Neutrophil (primary cell): ENCODE results near the gene NHERF2.

Experiments used
- H3K27ac ChIP-seq: fragments of 200-600 bp; sonication (generic); 2 replicates; pipeline ENCODE4 v1.5.1; 2016; ENCODE audit warnings: mild to moderate bottlenecking, moderate library complexity
- H3K27me3 ChIP-seq: fragments of 200-600 bp; sonication (generic); 2 replicates; pipeline ENCODE4 v1.6.0; 2016; ENCODE audit warnings: mild to moderate bottlenecking
- H3K36me3 ChIP-seq: fragments of 200-600 bp; sonication (generic); 2 replicates; pipeline ENCODE4 v1.5.1; 2017
- H3K4me1 ChIP-seq, 2 experiments: fragments of 200-600 bp in 1 of 2; sonication (generic) in 1 of 2; 1 replicate in 1 of 2; 2 replicates in 1 of 2; pipeline versions ENCODE4 v1.5.1 to v1.6.1; 2013 to 2016; ENCODE audit warnings: low read depth in 1 of 2, low read length in 1 of 2, mild to moderate bottlenecking in 1 of 2, moderate library complexity in 1 of 2; ENCODE audit not compliant: control insufficient read depth in 1 of 2, insufficient read depth in 1 of 2
- H3K4me3 ChIP-seq, 2 experiments: fragments of 200-600 bp in 1 of 2; sonication (generic) in 1 of 2; 1 replicate in 1 of 2; 2 replicates in 1 of 2; pipeline ENCODE4 v1.5.1; 2013 to 2016; ENCODE audit warnings: low read depth in 1 of 2, low read length in 1 of 2, mild to moderate bottlenecking in 1 of 2, moderate library complexity in 1 of 2
- H3K9me3 ChIP-seq: fragments of 200-600 bp; sonication (generic); 2 replicates; pipeline ENCODE4 v1.5.1; 2016
- TF ChIP-seq, protein P1 (sequence below): fragments of 200-600 bp; sonication (generic); IDR thresholded peaks from 2 replicates; pipeline ENCODE4 v1.5.1; 2016; ENCODE audit warnings: antibody characterized with exemption

The NHERF2 gene

GRCh38 chr16:2024032-2024420 lies 2.7 kb upstream of the NHERF2 start:
- Histone ChIP-seq H3K4me1 (peaks cover 10 to 22% of the 10 kb centered on the region in 2 experiments), H3K27me3 (peaks cover 99% of the 10 kb centered on the region), H3K9me3 (no peaks in the 10 kb centered on the region), H3K36me3 (no peaks in the 10 kb centered on the region), H3K27ac (no peak overlapping the region), H3K4me3 (no peak overlapping the region)
- TF ChIP-seq, protein P1, sequence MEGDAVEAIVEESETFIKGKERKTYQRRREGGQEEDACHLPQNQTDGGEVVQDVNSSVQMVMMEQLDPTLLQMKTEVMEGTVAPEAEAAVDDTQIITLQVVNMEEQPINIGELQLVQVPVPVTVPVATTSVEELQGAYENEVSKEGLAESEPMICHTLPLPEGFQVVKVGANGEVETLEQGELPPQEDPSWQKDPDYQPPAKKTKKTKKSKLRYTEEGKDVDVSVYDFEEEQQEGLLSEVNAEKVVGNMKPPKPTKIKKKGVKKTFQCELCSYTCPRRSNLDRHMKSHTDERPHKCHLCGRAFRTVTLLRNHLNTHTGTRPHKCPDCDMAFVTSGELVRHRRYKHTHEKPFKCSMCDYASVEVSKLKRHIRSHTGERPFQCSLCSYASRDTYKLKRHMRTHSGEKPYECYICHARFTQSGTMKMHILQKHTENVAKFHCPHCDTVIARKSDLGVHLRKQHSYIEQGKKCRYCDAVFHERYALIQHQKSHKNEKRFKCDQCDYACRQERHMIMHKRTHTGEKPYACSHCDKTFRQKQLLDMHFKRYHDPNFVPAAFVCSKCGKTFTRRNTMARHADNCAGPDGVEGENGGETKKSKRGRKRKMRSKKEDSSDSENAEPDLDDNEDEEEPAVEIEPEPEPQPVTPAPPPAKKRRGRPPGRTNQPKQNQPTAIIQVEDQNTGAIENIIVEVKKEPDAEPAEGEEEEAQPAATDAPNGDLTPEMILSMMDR = no peak

GRCh38 chr16:2025251-2025650 lies 1.5 kb upstream of the NHERF2 start:
- Histone ChIP-seq H3K4me1 (peaks cover 10 to 22% of the 10 kb centered on the region in 2 experiments), H3K36me3 (no peaks in the 10 kb centered on the region), H3K4me3 (no peak overlapping the region), H3K9me3 (no peaks in the 10 kb centered on the region), H3K27ac (no peak overlapping the region), H3K27me3 (peaks cover 99% of the 10 kb centered on the region)
- TF ChIP-seq, protein P1 = no peak

GRCh38 chr16:2025878-2026460 lies 733 bp upstream of the NHERF2 start:
- H3K27ac ChIP-seq = no peak overlapping the region

GRCh38 chr16:2027024-2028010 lies 615 bp downstream of the NHERF2 start:
- peaks cover 10 to 22% of the 10 kb centered on the region in 2 experiments for H3K4me1 ChIP-seq
- TF ChIP-seq, protein P1 = no peak

More at GRCh38 chr16:2025878-2026460, 733 bp upstream of the NHERF2 start:
- TF ChIP-seq, protein P1 = no peak
- Histone ChIP-seq H3K4me3 (no peak overlapping the region), H3K9me3 (no peaks in the 10 kb centered on the region), H3K4me1 (peaks cover 10 to 22% of the 10 kb centered on the region in 2 experiments), H3K36me3 (no peaks in the 10 kb centered on the region), H3K27me3 (peaks cover 93% of the 10 kb centered on the region)

DNA sequence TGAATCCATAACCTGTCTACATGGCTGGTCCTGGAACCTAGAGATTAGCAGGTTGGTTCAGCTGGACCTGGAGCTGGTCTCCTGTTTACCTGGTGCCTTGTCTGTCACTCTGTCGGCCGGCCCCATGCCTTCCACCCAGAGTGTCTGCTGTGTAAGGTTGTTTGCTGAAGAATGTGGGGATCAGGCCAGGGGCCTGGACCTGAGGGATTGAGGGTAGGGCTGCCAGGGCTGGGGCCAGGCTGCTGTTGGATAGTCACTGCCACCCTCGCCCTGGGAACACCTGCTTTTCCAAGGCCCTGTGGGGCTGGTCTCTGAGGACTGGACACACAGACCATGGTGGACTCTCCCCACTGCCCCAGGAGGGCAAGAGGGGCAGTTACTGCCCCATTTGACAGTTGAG lies 1.4 kb downstream of the NHERF2 start:
- Histone ChIP-seq H3K27ac (no peak overlapping the region), H3K9me3 (no peaks in the 10 kb centered on the region), H3K4me1 (peaks cover 5 to 17% of the 10 kb centered on the region in 2 experiments), H3K4me3 (no peak overlapping the region), H3K36me3 (no peaks in the 10 kb centered on the region), H3K27me3 (peaks cover 84% of the 10 kb centered on the region)
- TF ChIP-seq, protein P1 = no peak

More at GRCh38 chr16:2027024-2028010, 615 bp downstream of the NHERF2 start:
- Histone ChIP-seq H3K27me3 (peaks cover 84% of the 10 kb centered on the region), H3K36me3 (no peaks in the 10 kb centered on the region), H3K27ac (no peak overlapping the region), H3K4me3 (no peak overlapping the region), H3K9me3 (no peaks in the 10 kb centered on the region)
